Transverse colon (tissue), 4 donors: ENCODE measurements around the gene HK1.

Experiments used
- CTCF ChIP-seq, 5 experiments: fragments of 200-600 bp in 3 of 5; fragments of 450-650 bp in 2 of 5; sonication (generic) in 3 of 5; IDR thresholded peaks; 1 replicate in 2 of 5; 2 replicates in 3 of 5; pipeline ENCODE4 v1.5.1; 2016 to 2017; ENCODE audit warnings: antibody characterized with exemption in 5 of 5, inconsistent platforms in 3 of 5, mild to moderate bottlenecking in 2 of 5, moderate library complexity in 1 of 5
- POLR2A ChIP-seq: fragments of 450-650 bp; IDR thresholded peaks from one replicate; pipeline ENCODE4 v1.6.1; 2016; ENCODE audit warnings: antibody characterized with exemption, mild to moderate bottlenecking, moderate library complexity
- POLR2AphosphoS5 ChIP-seq, 3 donors: sonication (generic); formaldehyde crosslinking; IDR thresholded peaks; one replicate each; pipeline ENCODE4 v1.6.1; 2016; ENCODE audit warnings: antibody characterized with exemption in 3 of 3

GRCh38 chr10:69417542-69417941 lies 139.2 kb downstream of the HK1 start:
- no peak for TF ChIP-seq POLR2A
- TF ChIP-seq POLR2AphosphoS5 (IDR thresholded peaks at IDR 0.05), result no peak
- no peak for TF ChIP-seq CTCF (IDR thresholded peaks at IDR 0.05)
